Panc1 (cell line): ENCODE data around the gene IKBKG.

Experiments
- CTCF ChIP-seq: fragments of 450-650 bp; IDR thresholded peaks from 2 replicates; pipeline ENCODE4 v1.5.1; 2017; ENCODE audit warnings: mild to moderate bottlenecking
- SIN3A ChIP-seq: IDR thresholded peaks from 2 replicates; pipeline ENCODE4 v1.6.1; 2012; ENCODE audit warnings: low read depth, mild to moderate bottlenecking, low read length, moderate library complexity, borderline replicate concordance; ENCODE audit not compliant: insufficient read depth

- TF ChIP-seq CTCF (no peak), SIN3A (peak; percentile 71; the same call in 1 of the 2 replicates)
These were observed 31.3 kb upstream of the IKBKG start, which contains the start of gene FAM3A for GRCh38 chrX:154515966-154516655.
